Thyroid gland (tissue), 4 donors: ENCODE data around the gene TWSG1.

ENCODE experiments used
- CTCF ChIP-seq, 6 experiments: fragments of 200-600 bp in 3 of 6; fragments of 450-650 bp in 3 of 6; sonication (generic) in 3 of 6; IDR thresholded peaks; one replicate each; pipeline ENCODE4 v1.5.1; 2016 to 2019; ENCODE audit warnings: antibody characterized with exemption in 6 of 6, mild to moderate bottlenecking in 2 of 6, inconsistent platforms in 1 of 6, moderate library complexity in 1 of 6
- POLR2A ChIP-seq, 2 donors: fragments of 450-650 bp; IDR thresholded peaks; one replicate each; pipeline ENCODE4 v1.6.1; 2017; ENCODE audit warnings: antibody characterized with exemption in 2 of 2, mild to moderate bottlenecking in 2 of 2, moderate library complexity in 1 of 2

GRCh38 chr18:9353596-9353995, 19.0 kb downstream of the TWSG1 start:
- TF ChIP-seq CTCF (IDR thresholded peaks at IDR 0.05) = no peak
- TF ChIP-seq POLR2A (IDR thresholded peaks at IDR 0.05) = no peak
